SH-SY5Y (cell line): ENCODE results near the gene UBB.

Source experiments
- GATA2 ChIP-seq: IDR thresholded peaks from 2 replicates; pipeline ENCODE4 v1.6.1; 2011; ENCODE audit warnings: mild to moderate bottlenecking, low read depth, low read length
- GATA3 ChIP-seq: IDR thresholded peaks from 2 replicates; pipeline ENCODE4 v1.6.1; 2011; ENCODE audit warnings: low read depth, mild to moderate bottlenecking, low read length, moderate library complexity

- TF ChIP-seq GATA2 (no peak), GATA3 (no peak)
Measured at GRCh38 chr17:16417399-16417798, 36.5 kb downstream of the UBB start.
